ENCODE results near the gene TMEM174.

TMEM174 gene

GRCh38 chr5:73172951-73173350 lies at the start of gene TMEM174:
Gene TMEM174, plus strand, starts transcription at chr5:73173193. Its CDS starts 51 bp downstream, at chr5:73173244.
- no peak for DNase-seq

- no peak for DNase-seq
Observed at GRCh38 chr5:73125289-73125688, 47.7 kb upstream of the TMEM174 start.

- DNase-seq = no peak
Observed at GRCh38 chr5:73126381-73126780, 46.6 kb upstream of the TMEM174 start.

- DNase-seq = no peak
Observed at GRCh38 chr5:73126957-73127356, 46.0 kb upstream of the TMEM174 start.

GRCh38 chr5:73129143-73129542 lies 43.9 kb upstream of the TMEM174 start:
- DNase-seq = no peak

- DNase-seq = no peak
Observed at GRCh38 chr5:73130811-73131210, 42.2 kb upstream of the TMEM174 start.

GRCh38 chr5:73131711-73132425 lies 41.1 kb upstream of the TMEM174 start:
- no peak for DNase-seq

GRCh38 chr5:73132759-73133158 lies 40.2 kb upstream of the TMEM174 start:
- no peak for DNase-seq

GRCh38 chr5:73135021-73135420 lies 38.0 kb upstream of the TMEM174 start:
- no peak for DNase-seq

- no peak for DNase-seq
Observed at GRCh38 chr5:73135429-73136054, 37.5 kb upstream of the TMEM174 start.

GRCh38 chr5:73136055-73136562 lies 36.9 kb upstream of the TMEM174 start:
- DNase-seq = no peak

GRCh38 chr5:73137563-73138530 lies 35.1 kb upstream of the TMEM174 start:
- no peak for DNase-seq

GRCh38 chr5:73139485-73139884 lies 33.5 kb upstream of the TMEM174 start:
- DNase-seq = no peak

GRCh38 chr5:73140801-73141200 lies 32.2 kb upstream of the TMEM174 start:
- DNase-seq = no peak

- DNase-seq = no peak
Observed at GRCh38 chr5:73142035-73142434, 31.0 kb upstream of the TMEM174 start.

GRCh38 chr5:73143716-73144115 lies 29.3 kb upstream of the TMEM174 start:
- DNase-seq = no peak

GRCh38 chr5:73149540-73149939 lies 23.5 kb upstream of the TMEM174 start:
- no peak for DNase-seq

GRCh38 chr5:73150876-73151275 lies 22.1 kb upstream of the TMEM174 start:
- no peak for DNase-seq

- DNase-seq = no peak
Observed at GRCh38 chr5:73151766-73152410, 21.1 kb upstream of the TMEM174 start.

GRCh38 chr5:73152411-73153388 lies 20.3 kb upstream of the TMEM174 start:
- DNase-seq = no peak

GRCh38 chr5:73153513-73153912 lies 19.5 kb upstream of the TMEM174 start:
- no peak for DNase-seq

All from CD4-positive, alpha-beta T cell treated with Interferon gamma for 1 hour (primary cell).